Suprapubic skin (tissue), 4 donors: Measurements from ENCODE around the gene TNFRSF11A. TPM values are rescaled to one million over a fixed set of nuclear protein-coding genes. Genes with fewer than 3 reads are reported as not detected.

ENCODE experiments used
- DNase-seq, 2 donors: peaks; one replicate each; pipeline ENCODE4 v3.0.0-alpha.2; 2019; ENCODE audit warnings: low spot score in 2 of 2
- H3K27ac ChIP-seq: fragments of 200-600 bp; sonication (generic); one replicate; pipeline ENCODE4 v1.5.1; 2019
- H3K27me3 ChIP-seq: fragments of 200-600 bp; sonication (generic); one replicate; pipeline ENCODE4 v1.5.1; 2019
- H3K36me3 ChIP-seq: fragments of 200-600 bp; sonication (generic); one replicate; pipeline ENCODE4 v1.5.1; 2019
- H3K4me1 ChIP-seq: fragments of 200-600 bp; sonication (generic); one replicate; pipeline ENCODE4 v1.5.1; 2019
- H3K4me3 ChIP-seq: fragments of 200-600 bp; sonication (generic); one replicate; pipeline ENCODE4 v1.5.1; 2019; ENCODE audit warnings: mild to moderate bottlenecking
- H3K9me3 ChIP-seq: fragments of 200-600 bp; sonication (generic); one replicate; pipeline ENCODE4 v1.5.1; 2019
- CTCF ChIP-seq, 2 donors: fragments of 200-600 bp in 1 of 2; fragments of 450-650 bp in 1 of 2; sonication (generic) in 1 of 2; IDR thresholded peaks; one replicate each; pipeline ENCODE4 v1.5.1; 2016 to 2019; ENCODE audit warnings: antibody characterized with exemption in 2 of 2, mild to moderate bottlenecking in 1 of 2, moderate library complexity in 1 of 2
- EP300 ChIP-seq: sonication (generic); formaldehyde crosslinking; IDR thresholded peaks from one replicate; pipeline ENCODE4 v1.6.1; 2017; ENCODE audit warnings: antibody characterized with exemption
- POLR2A ChIP-seq, 2 donors: fragments of 450-650 bp; IDR thresholded peaks; one replicate each; pipeline ENCODE4 v1.6.1; 2017; ENCODE audit warnings: antibody characterized with exemption in 2 of 2, mild to moderate bottlenecking in 2 of 2, moderate library complexity in 2 of 2
- POLR2AphosphoS5 ChIP-seq, 3 donors: sonication (generic); formaldehyde crosslinking; IDR thresholded peaks; one replicate each; pipeline ENCODE4 v1.6.1; 2017; ENCODE audit warnings: antibody characterized with exemption in 3 of 3
- WGBS: methylation state at CpG from one replicate; pipeline ENCODE4 v1.1.5; 2018; 5-methylcytosine and 5-hydroxymethylcytosine counted together
- total RNA-seq, 4 donors: library from RNA; depleted of rRNA; stranded (reverse); fragments of >200 nt; gene quantifications; one replicate each; pipeline ENCODE4 v1.1.0, GENCODE V29; 2016

The TNFRSF11A gene
- total RNA-seq, 4 donors from 2014 or later: 4.8 to 15.4 (median 5.9) TPM

GRCh38 chr18:62372882-62373281 is 47.8 kb downstream of the TNFRSF11A start:
- Histone ChIP-seq H3K27ac (no peak overlapping the region), H3K4me3 (no peak overlapping the region)

GRCh38 chr18:62374410-62374965 is 49.4 kb downstream of the TNFRSF11A start:
- TF ChIP-seq POLR2AphosphoS5 (IDR thresholded peaks at IDR 0.05) (no peak), CTCF (IDR thresholded peaks at IDR 0.05) (no peak), POLR2A (IDR thresholded peaks at IDR 0.05) (no peak), EP300 (no peak)
- Histone ChIP-seq H3K27me3 (no peaks in the 10 kb centered on the region), H3K9me3 (no peaks in the 10 kb centered on the region), H3K4me3 (no peak overlapping the region), H3K27ac (no peak overlapping the region), H3K4me1 (no peaks in the 10 kb centered on the region), H3K36me3 (peaks cover under 1% of the 10 kb centered on the region)
- DNase-seq: no peak
- 77% methylated on average over 1 of the region's 1 CpG for WGBS

More at GRCh38 chr18:62372882-62373281, 47.8 kb downstream of the TNFRSF11A start:
- Histone ChIP-seq H3K4me1 (no peaks in the 10 kb centered on the region), H3K9me3 (no peaks in the 10 kb centered on the region), H3K27me3 (no peaks in the 10 kb centered on the region), H3K36me3 (peaks cover 6% of the 10 kb centered on the region)
- TF ChIP-seq CTCF (IDR thresholded peaks at IDR 0.05) (no peak), POLR2A (IDR thresholded peaks at IDR 0.05) (no peak), EP300 (no peak), POLR2AphosphoS5 (IDR thresholded peaks at IDR 0.05) (no peak)
- no peak for DNase-seq
- 87% methylated on average over 4 of the region's 4 CpGs for WGBS

- DNase-seq: peak in 1 of 2 donors; percentile 41
- Histone ChIP-seq H3K27me3 (no peaks in the 10 kb centered on the region), H3K4me1 (no peaks in the 10 kb centered on the region), H3K4me3 (no peak overlapping the region), H3K9me3 (no peaks in the 10 kb centered on the region), H3K36me3 (no peaks in the 10 kb centered on the region), H3K27ac (no peak overlapping the region)
- 87% methylated on average over 7 of the region's 7 CpGs for WGBS
- no peak for TF ChIP-seq POLR2A (IDR thresholded peaks at IDR 0.05)
- TF ChIP-seq EP300: no peak
- TF ChIP-seq POLR2AphosphoS5 (IDR thresholded peaks at IDR 0.05): no peak
- TF ChIP-seq CTCF (IDR thresholded peaks at IDR 0.05): no peak
Measured at GRCh38 chr18:62377131-62377807, 52.2 kb downstream of the TNFRSF11A start.

GRCh38 chr18:62379051-62379450 is 53.9 kb downstream of the TNFRSF11A start:
- H3K9me3 ChIP-seq: no peaks in the 10 kb centered on the region
- no peak overlapping the region for H3K4me3 ChIP-seq
- WGBS: 89% methylated on average over 5 of the region's 5 CpGs
- no peak for DNase-seq
- no peaks in the 10 kb centered on the region for H3K27me3 ChIP-seq
- TF ChIP-seq EP300: no peak
- TF ChIP-seq POLR2AphosphoS5 (IDR thresholded peaks at IDR 0.05): no peak
- no peak for TF ChIP-seq POLR2A (IDR thresholded peaks at IDR 0.05)
- TF ChIP-seq CTCF (IDR thresholded peaks at IDR 0.05): no peak
- H3K27ac ChIP-seq: no peak overlapping the region
- H3K36me3 ChIP-seq: no peaks in the 10 kb centered on the region
- H3K4me1 ChIP-seq: no peaks in the 10 kb centered on the region

GRCh38 chr18:62381373-62381772 is 56.3 kb downstream of the TNFRSF11A start:
- Histone ChIP-seq H3K27me3 (no peaks in the 10 kb centered on the region), H3K9me3 (no peaks in the 10 kb centered on the region), H3K36me3 (no peaks in the 10 kb centered on the region), H3K4me1 (no peaks in the 10 kb centered on the region), H3K27ac (no peak overlapping the region), H3K4me3 (no peak overlapping the region)
- no peak for DNase-seq
- TF ChIP-seq POLR2A (IDR thresholded peaks at IDR 0.05): no peak
- no peak for TF ChIP-seq CTCF (IDR thresholded peaks at IDR 0.05)
- no peak for TF ChIP-seq POLR2AphosphoS5 (IDR thresholded peaks at IDR 0.05)
- no peak for TF ChIP-seq EP300
- 80% methylated on average over 5 of the region's 5 CpGs for WGBS
